CD4-positive, alpha-beta T cell treated with Interleukin-15 for 1 hour (primary cell): Measurements from ENCODE around the gene PTPRN2.

Source experiments
- DNase-seq: peaks from one replicate; pipeline ENCODE4 v3.0.0-alpha.2; 2020

The PTPRN2 gene

DNA sequence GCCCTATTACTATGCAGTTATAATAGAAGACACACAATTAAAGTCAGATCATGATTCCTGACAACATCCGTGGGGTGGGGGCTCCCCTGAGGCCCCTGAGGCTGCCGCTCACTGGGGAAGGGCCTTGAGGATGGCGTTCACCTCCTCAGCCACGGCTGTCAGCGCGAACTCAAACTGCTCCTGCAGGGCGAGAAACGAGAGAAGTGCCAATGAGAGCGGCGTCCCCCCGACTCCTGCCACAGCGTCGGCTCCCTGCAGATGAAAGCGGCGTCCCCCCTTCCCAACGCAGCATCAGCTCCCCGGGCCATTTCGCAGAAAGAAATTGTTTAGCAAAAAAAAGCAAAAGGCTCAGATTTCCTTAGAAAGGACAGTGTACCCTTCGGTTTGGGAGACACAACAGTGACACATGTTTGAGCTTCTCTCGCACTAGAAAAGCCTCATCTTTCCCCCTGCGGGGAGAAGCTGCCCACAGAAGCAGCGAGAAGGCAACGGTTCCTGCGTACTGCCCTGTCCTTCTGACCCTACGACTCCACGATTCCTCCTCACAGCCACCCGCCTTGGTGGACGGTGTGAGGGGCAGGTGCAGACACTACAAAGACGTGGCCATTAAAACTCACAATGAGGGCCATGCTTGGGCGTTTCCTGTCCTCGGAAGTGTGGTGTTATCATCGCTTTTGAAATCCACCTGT lies 1046.9 kb downstream of the PTPRN2 start:
- DNase-seq = no peak

DNA sequence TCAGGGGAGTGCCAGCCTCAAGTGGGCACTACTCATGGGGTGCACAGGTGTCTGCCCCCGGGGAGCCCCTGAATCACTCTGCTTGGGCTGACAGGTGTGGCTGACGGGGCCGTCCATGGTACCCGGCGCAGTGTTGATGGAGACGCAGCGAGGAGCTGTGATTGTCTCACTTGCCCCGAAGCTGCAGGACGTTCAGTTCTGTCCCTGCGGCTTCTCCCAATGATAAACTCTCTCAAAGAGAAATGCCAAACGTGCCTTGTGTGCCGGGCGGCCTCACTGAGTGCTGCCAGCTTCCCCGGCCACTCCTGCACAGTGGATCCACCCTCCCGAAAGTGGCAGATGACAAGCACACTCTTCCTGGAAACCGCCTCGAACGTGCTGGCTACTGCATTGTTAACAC lies 1047.6 kb downstream of the PTPRN2 start:
- no peak for DNase-seq

DNA sequence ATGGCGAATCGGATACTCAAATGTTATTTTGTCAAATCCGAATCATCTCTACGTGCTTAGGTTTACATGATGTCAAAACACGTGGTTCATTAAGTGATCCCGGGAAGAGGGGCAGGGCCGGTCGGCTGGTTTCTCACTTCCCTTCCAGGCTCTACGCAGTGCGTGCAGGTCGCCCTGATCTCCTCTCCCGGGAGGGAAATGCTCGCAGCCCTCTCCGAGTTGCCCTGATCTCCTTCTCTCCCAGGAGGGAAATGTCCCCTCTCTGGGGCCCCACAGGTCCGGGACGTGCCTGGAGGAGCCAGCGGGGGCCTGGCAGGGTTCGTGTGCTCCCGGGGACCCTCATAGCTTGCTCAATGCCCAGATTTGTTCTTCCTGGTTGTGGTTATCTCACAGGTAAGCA lies 1048.1 kb downstream of the PTPRN2 start:
- no peak for DNase-seq

DNA sequence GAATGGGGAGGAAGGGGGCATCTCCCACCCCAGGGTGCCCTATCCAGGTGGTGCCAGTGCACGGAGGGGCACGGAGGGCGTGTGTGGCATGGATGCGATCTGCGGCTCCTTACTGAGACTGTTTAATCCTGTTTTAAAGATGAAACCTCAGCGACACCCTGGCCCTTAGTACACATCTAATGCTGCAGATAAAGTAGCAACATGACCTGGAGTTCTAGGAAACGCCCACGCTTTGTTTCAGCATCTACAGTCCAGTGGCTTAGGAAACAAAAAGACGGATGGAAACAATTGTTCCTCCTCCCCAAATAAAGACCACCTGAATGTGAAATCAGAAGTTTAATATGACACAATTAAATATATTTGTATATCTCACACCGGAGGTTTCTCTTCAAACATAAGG lies 1048.9 kb downstream of the PTPRN2 start:
- no peak for DNase-seq

DNA sequence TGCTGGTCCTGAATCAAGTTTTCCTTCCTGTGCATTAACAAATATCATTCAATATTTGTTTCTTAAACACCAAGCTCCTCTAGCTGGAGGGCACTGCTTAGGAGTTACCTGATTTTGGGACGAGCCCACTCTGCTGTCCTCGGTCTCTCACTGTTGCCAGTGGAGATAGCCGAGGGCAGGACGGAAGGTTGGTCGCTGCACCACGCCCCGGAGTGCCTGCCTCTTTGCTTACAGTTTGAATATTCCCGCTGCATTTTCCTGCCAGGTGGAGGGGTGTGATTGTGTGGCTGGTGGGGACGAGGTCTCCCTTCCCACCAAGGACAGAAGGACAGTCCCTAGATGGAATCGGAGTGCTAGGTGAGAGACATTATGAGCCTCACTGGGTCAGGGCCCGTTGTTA lies 1049.3 kb downstream of the PTPRN2 start:
- DNase-seq = no peak

DNA sequence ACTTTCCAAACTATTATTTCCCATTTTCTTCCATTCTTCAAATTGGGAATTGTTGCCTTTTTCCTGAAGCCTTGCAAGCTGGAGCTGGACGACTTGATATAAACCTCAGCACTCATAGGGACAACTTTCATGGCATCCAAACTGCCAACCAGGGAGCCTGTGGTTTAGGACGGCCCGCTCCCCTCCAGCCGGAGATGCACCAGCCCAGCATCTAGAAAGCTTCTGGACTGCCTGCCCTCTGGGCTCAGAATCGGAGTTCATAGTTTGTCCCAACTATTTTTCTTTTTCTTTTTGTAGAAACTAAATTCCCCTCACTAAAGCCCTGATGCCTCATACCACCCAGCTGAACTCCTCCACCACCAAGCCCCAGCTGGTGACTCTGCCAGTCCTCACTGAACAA lies 1050.6 kb downstream of the PTPRN2 start:
- DNase-seq = no peak

DNA sequence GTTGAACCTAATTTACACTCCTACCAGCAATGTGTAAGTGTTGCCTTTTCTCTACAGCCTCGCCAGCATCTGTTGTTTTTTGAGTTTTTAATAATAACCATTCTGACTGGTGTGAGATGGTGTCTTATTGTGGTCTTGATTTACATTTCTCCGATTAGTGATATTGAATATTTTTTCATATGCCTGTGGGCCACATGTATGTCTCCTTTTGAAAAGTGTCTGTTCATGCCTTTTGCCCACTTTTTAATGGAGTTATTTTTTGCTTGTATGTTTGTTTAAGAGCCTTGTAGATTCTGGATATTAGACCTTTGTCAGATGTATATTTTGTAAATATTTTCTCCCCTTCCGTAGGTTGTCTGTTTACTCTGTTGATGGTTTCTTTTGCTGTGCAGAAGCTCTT lies 1055.6 kb downstream of the PTPRN2 start:
- no peak for DNase-seq

DNA sequence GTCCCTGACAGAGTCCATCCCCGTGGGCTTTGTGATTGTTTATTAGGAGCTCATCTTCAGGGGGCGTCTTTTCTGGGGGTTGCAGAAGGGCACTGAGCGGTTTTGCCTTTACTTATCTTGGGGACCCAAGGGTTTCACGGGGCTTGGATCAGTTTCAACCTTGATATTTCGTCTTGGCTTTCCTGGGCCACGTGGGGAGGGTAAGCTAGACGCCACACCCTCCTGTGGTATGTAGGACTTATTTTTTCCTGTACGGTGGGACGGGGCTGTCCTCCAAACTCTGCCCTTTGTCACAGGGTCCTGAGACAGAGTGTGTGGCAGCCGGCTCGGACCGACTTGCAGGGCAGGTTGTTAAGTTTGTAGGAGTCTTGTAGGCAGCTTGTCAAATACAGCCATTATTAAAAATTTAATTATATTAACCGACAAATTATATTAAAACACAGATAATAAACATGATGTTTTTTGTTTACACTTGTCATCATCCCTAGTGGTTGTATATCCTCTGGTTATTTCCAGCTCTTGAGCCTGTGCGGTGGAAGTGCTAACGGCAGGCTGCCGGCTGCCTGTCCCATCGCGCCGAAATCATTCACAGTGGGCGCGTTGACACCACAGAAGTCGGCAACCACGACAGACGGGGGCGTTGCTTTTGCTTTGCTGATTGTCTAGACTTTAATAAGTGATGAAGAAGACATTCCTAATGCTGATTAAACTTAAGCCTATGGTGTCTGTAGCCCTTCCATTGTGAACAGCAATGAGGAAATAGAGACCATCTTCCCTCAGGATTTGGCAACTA lies 1057.7 kb downstream of the PTPRN2 start:
- DNase-seq = no peak

DNA sequence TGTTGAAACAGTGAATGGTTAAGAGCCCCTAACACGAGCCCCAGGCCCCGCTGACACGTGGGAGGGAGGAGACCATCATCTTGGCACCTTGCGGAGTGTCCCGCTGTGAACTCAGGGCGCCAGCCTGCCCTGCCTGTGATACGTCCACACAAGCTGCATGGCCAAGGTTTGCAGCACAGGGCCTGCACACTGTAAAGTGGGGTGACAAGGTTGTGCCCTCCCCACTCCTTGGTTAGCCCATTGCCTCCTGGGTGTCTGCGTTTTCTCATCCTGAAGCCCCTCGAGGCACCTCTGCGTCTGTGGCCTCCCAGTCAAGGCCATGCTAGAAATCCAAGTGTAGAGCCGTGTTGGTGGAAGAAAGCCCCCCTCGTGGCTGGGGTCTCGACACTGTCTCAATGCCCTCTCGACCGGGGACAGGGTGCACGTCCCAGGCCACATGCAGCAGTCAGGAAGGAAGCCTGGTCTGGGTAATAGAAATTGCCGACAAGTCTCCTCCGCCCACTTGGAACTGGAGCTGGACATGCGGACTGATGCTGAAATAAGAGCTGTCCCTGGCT lies 1058.8 kb downstream of the PTPRN2 start:
- no peak for DNase-seq

DNA sequence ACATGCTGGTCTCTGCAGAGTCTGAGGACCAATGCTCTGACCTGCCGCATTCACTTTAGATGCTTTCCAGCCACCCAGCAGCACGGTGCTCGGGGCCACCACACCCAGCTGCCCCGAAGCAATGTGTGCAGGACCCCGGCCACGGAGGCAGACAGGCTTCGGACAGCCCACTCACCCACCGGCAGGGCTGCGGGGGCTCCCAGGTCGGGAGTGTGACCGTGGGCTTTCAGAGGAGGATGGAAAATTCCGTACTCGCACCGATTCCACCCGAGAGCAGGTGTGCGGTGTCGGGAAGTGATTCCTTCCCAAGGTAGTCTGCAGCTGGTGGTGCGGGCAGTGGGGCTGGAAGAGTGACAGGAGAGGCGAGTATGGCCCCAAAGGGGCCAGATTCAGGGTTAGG lies 1059.9 kb downstream of the PTPRN2 start:
- DNase-seq = no peak

DNA sequence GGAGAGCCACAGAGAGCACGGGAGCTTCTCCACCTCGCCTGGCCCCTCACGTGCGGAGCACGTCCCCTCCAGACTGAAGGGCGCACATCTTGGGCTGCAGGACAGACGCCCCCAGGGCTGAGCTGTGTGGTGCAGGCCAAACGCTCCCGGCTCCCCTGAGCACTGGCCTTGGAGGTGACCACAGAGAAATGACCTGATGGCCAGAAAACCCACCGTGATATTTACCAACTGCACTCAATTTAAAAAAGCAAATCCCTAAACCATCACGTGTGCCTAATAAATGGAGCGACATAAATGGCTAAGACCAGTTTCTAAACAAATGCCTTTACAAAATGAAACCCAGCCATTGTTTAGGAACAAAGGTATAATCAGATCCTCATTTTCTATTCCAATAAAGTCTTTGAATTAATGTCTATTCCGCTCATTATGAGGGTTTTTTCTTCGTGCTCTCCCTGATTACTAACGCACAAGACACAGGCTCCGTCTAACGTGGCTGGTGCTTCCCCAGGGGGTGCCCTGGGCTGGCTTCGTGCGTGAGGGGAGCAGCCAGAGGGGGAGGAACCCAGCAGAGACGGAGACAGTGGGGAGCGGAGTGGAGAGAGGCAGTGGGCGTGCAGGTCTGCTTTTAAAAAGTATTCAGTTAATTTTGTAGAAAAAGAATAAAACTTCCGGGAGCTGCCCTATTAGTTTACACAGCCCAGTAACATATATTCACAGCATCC lies 1060.5 kb downstream of the PTPRN2 start:
- DNase-seq = no peak

DNA sequence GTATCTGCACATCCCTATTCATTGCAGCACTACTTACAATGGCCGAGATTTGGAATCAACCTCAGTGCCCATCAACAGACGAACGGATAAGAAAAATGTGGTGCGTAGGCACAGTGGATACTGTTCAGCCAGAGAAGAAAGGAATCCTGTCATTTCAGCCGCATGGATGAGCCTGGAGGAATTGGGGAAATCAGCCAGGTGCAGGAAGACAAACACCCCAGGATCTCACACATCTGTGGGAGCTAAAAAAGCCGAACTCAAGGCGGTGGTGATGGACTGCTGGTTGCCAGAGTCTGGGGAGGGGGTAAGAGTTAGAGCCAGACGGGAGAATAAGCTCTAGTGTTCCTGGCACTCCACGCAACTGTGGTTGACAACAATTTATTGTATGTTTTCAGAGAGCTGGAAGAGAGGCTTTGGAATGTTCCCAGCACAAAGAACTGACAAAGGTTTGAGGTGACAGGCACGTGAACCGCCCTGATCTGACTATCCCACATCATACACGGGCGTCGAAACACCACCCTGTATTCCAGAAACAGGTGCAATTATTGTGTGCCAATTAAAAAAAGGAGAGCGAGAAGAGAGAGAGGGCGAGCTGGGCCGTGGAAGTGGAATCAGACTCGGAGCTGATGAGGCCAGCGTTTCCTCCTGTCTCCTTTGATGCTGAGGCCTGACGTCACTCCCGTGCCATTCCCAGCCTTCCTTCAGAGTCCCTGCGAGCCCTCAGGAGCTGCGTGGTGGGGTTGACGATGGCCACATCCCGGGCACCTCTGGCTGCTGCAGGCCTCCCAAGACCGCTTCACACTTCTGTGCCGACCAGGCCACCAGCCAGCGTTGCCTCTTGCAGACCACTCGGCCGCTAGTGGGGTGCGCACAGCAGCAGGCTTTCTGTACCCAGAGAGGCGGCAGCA lies 1061.4 kb downstream of the PTPRN2 start:
- no peak for DNase-seq

DNA sequence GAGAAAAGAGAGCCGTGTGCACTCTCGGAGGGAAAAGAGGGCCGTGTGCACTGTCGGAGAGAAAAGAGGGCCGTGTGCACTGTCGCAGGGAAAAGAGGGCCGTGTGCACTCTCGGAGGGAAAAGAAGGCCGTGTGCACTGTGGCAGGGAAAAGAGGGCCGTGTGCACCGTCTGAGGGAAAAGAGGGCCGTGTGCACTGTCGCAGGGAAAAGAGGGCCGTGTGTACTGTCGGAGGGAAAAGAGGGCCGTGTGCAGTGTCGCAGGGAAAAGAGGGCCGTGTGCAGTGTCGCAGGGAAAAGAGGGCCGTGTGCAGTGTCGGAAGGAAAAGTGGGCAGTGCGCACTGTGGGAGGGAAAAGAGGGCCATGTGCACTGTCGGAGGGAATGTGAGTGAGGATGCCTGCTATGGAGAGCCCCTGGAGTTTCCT lies 1062.1 kb downstream of the PTPRN2 start:
- no peak for DNase-seq

DNA sequence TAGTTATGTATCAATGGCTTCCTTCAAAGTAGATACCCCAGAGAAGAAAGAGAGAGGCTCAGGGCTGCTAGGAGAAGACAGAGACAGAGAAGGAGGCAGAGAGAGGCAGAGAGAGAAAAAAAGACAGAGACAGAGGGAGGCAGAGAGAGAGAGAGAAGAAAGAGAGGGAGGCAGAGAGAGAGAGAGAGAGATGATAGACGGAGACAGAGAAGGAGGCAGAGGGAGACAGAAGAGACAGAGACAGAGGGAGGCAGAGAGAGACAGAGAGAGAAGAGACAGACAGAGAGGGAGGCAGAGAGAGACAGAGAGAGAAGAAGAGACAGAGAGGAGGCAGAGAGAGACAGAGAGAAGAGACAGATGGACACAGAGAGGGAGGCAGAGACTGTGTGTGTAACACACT lies 1062.9 kb downstream of the PTPRN2 start:
- no peak for DNase-seq

DNA sequence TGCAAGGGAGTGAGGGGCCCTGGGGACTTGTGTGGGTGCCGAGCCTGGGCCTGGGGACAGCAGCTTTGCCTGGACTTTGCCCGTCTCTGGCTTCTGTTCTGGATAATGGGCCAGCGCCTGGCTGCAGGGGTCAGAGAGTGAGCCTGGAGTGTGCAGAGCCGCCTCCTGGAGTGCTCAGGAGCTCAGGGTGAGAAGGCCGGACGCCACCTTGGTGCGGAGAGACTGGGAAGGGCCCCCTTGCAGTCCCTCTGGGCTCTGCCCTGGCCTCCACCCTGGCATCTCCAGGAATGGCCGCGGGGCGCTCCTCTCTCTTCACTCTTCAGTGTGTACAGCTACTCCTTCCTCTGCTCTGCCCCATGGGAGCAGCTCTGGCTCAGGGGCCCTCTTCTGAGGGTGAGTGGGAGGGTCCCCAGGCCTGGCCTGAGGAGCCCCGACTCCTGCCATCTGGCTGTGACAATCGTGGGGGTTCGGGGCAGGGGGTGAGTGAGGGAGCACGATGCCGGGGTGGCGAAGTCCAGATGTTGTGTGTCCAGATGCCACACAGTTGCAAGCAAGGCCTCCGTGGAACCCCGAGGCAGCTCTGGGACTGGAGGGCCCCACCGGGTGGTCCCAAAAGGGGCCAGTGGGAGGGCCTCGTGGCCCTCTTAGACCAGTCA lies 1063.7 kb downstream of the PTPRN2 start:
- no peak for DNase-seq

DNA sequence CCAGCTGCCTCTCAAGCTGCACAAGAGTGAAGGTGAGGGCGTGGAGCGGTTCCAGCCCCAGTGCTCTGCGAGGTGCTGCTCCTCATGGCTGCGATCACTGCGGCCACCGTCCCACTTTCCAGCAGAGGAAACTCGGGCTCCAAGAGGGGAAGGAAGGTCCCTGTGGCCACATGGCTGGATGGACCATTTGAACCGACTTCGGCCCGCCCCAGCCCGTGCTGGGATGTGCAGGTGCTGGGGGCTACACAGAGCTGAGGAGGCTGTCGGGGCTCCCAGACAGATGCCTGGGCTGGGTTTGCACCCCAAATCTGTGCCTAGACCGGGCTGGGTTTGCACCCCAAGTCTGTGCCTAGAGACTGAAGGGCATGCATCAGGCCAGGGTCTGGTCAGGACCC lies 1064.3 kb downstream of the PTPRN2 start:
- DNase-seq = no peak

DNA sequence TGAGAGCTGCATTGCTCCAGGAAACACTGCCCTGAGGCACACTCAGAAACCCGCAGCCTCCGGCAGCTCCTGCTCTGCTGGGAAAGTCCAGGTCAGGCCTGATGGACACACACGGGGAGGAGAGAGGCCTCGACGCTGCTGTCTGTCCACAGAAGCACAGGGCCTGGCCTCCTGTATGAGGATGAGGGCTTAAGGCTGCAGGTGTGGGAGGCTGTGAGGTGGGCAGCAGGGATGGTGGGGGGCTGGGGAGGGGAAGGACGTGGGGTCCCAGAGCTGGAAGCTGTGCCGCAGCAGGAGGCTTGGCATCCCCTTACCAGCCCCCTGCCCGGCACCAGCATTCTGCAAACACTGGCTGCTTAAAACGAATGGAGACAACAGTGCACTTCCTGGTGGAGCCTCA lies 1064.7 kb downstream of the PTPRN2 start:
- no peak for DNase-seq

DNA sequence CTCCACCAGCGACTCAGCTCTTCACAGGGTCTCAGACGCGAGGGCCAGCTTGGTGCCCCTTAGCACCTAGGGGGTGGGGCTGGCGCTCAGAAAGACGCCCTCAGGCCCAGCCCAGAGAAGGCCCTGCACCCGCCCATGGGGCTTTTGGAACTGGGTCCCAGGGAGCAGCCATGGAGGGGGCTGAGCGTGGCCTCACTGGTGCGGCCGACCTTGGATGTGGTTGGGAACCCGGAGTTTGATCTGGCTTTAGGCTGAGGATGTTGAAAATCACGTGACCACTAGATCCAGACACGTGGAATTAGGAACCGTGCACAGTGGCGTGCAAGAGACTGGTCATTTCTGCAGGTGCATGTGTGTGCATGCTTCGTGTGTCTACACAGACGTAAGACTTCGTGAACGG lies 1065.4 kb downstream of the PTPRN2 start:
- DNase-seq = no peak

DNA sequence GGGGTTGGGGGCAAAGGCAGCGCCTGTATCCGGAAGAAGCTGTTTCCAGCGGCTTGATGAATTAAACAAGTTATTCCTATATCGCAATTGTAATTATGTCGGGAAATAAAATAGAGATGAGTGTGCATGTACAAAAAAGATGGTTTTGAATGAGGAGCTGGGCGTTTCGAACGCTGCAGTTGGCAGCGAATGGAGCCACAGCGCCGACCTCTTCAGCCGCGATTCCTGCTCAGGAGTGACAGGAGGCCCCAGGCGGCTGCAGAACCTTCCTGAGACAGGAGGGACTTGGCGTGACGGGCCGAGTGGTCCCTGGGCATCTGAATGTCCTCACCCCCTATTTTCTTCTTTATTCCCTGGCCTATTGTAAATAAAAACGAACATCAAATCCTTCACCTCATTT lies 1065.9 kb downstream of the PTPRN2 start:
- DNase-seq = no peak

DNA sequence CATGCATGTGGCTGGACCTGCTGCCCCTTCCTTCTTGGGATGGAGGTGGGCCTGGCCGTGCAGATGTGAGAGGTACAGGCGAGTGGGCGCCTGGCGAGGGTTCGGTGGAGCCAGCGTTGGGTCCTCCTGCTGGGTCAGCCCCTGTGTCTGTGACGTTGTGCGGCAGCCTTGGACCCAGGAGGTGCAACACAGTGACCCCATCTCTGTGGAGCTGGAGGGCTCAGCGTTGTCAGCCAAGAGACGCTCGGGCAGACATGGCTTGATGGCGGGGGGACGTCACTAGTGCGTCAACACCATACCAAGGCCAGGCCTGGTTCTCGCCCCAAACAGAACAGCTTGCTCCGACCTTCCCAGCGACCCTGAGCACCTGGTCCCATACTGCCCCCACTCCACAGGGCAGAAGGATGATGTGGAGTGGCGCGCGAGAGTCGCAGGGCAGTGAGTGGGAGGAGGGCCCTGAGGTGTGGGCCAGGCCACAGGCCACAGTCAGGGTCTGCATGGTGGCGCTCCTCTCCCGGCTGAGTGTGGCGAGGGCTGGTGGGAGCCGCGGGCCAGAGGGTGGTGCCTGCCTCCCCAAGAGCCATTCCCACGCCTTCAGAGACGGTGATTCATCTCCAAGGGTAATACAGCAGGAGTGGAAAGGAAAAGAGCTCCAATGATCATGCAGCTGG lies 1066.4 kb downstream of the PTPRN2 start:
- DNase-seq = no peak

DNA sequence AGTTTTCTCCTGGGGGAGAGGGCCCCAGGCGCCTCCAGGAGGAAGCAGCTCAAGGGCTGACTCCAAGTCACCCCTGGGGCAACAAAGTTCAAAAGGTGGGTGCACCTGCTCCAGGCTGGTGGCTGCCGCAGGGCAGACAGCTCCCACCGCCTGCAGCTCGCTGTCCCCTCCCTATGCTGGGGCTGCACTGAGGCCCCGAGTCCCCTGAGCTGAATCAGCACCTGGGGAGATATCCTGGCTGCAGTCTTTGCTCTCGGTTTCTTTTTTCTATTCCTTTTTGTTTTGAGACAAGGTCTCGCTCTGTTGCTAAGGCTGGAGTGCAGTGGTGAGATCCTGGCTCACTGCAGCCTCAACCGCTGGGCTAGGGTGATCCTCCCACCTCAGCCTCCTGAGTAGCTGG lies 1067.4 kb downstream of the PTPRN2 start:
- DNase-seq = no peak
